Measurements from ENCODE around the gene ZSWIM1. TPM values are rescaled to one million over a fixed set of nuclear protein-coding genes. Genes with fewer than 3 reads are reported as not detected.
A peak's percentile ranks its signal among the peaks of the same experiment; 100 is the strongest.

Gene ZSWIM1
- total and polyA plus RNA-seq, 2 of the 4 experiments (the other 2 are of a cell fraction) = 4.2 to 10.0 TPM

DNA sequence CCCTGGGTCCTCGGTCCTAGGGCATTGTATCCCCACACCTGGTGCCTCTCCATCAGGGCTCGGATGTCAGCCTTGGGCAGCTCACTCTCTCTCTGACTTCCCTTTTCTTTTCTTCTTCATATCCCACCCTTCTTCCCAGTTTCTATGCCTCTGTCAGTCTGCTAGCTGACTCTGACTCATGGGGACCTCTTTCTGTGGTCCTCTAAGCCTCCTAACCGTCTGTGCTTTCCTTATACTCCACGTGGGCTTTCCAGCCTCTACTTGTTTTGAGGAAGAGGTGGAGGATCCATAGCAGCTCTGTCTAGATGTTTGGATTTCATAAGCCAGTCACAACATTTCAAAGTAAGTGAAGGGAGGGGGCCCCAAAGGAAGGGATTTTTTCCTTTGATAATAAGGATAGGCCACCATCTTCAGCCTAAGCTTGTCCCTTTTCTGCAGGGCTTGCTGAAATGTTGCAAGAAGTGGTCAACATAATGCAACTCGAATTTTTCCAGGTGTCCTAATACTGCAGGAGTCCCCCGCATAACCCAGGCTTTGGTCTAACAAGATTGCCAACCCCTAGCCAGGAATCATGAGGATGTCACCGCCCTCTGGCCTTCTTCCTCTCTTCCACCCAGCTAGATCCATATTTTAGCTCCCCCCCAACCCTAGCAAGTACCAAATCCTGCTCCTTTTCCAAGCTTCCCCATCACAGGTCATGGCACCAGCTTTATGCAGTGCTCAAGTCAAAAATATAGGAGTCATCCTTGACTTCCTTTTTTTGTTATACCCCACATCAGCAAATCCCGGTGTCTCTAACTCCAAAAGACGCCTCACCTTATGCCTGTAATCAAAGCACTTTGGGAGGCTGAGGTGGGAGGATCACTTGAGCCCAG is 39.7 kb downstream of the ZSWIM1 start:
- dilution Hi-C loops (cut with HindIII; ENCODE audit: low sequenced_read_pairs, unreplicated experiment) = no loop called here
- Histone ChIP-seq H3K18ac (ENCODE audit: low read depth, low read length) (peak overlapping the region; percentile 80), H4K91ac (ENCODE audit: insufficient read depth, low read depth, low read length) (peak overlapping the region; percentile 62), H2BK5ac (ENCODE audit: low read depth, low read length, poor library complexity, severe bottlenecking) (peak overlapping the region; percentile 78), H3K36me3 (ENCODE audit: control insufficient read depth, insufficient read depth, low read length) (no peaks in the 10 kb centered on the region), H3K4me1 (ENCODE audit: control insufficient read depth, insufficient read depth, low read length) (peaks cover 30% of the 10 kb centered on the region), H3K27ac (ENCODE audit: insufficient read depth, low read length) (peak overlapping the region; percentile 85; the same call in 1 of the 2 replicates), H3K9ac (ENCODE audit: low read depth, low read length) (peak overlapping the region; percentile 55; the same call in 1 of the 2 replicates), H2BK120ac (ENCODE audit: low read depth, low read length) (peak overlapping the region; percentile 71), H4K8ac (ENCODE audit: low read depth in 2 of 2, low read length in 2 of 2) (peak overlapping the region; percentile 62 to 71), H3K4me3 (ENCODE audit: insufficient read depth, low read depth, low read length) (no peak overlapping the region), H2BK20ac (ENCODE audit: low read depth, low read length) (peak overlapping the region; percentile 76), H3K4ac (ENCODE audit: low read depth, low read length) (peak overlapping the region; percentile 73), H3K14ac (replicated peaks; ENCODE audit: low read depth, low read length) (peak overlapping the region; percentile 58; the same call in 1 of the 2 replicates), H2BK15ac (ENCODE audit: low read depth, low read length) (peak overlapping the region; percentile 85; the same call in 1 of the 3 replicates), H4K5ac (ENCODE audit: low read depth, low read length) (peak overlapping the region; percentile 98), H3K56ac (ENCODE audit: extremely low read depth, insufficient read depth, low read length) (no peak overlapping the region), H3K4me2 (ENCODE audit: low read depth, low read length) (peak overlapping the region; percentile 53), H3K79me1 (ENCODE audit: low read depth in 1 of 2, low read length in 2 of 2) (no peaks in the 10 kb centered on the region), H2AK9ac (replicated peaks; ENCODE audit: low read depth, low read length, poor library complexity) (peak overlapping the region; percentile 80), H2AFZ (replicated peaks; ENCODE audit: low read length, poor library complexity) (peak overlapping the region; percentile 81), H3K9me3 (ENCODE audit: control insufficient read depth, insufficient read depth, low read length) (no peaks in the 10 kb centered on the region), H3K9me1 (ENCODE audit: insufficient read depth, low read length) (no peaks in the 10 kb centered on the region; the same call in 1 of the 2 replicates), H3K27me3 (ENCODE audit: control insufficient read depth, insufficient read depth, low read length) (no peaks in the 10 kb centered on the region), H3K23ac (ENCODE audit: low read depth, low read length) (peak overlapping the region; percentile 49; the same call in 1 of the 2 replicates), H4K20me1 (ENCODE audit: insufficient read depth, low read length) (no peaks in the 10 kb centered on the region), H2AK5ac (ENCODE audit: low read depth, low read length) (peak overlapping the region; percentile 95)
- ATAC-seq (ENCODE audit: low read depth) (no peak), DNase-seq (peak; percentile 50)
- in situ Hi-C loops (cut with MboI; ENCODE audit: low sequenced_read_pairs) = loop anchor here (25.0 kb wide), 1 partner anchor 583 kb away; the partner anchor contains the start of gene SDC4
- CTCF ChIA-PET = interaction anchor here (0.6 kb wide), 1 partner anchor 942 kb away, joined by 5 read pairs; no protein-coding TSS in a partner anchor
- TF ChIP-seq MXI1 (IDR thresholded peaks at IDR 0.05; ENCODE audit: borderline replicate concordance, low read depth, low read length) = no peak
- TF ChIP-seq, protein P1, sequence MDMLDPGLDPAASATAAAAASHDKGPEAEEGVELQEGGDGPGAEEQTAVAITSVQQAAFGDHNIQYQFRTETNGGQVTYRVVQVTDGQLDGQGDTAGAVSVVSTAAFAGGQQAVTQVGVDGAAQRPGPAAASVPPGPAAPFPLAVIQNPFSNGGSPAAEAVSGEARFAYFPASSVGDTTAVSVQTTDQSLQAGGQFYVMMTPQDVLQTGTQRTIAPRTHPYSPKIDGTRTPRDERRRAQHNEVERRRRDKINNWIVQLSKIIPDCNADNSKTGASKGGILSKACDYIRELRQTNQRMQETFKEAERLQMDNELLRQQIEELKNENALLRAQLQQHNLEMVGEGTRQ (IDR thresholded peaks at IDR 0.05; ENCODE audit: low read depth, low read length) = peak; percentile 26; the same call in 1 of the 2 replicates
- TF ChIP-seq MAZ (IDR thresholded peaks at IDR 0.05; ENCODE audit: borderline replicate concordance, low read depth, low read length) = no peak
- no peak for TF ChIP-seq CEBPB (IDR thresholded peaks at IDR 0.05; ENCODE audit: low read depth, low read length)
- WGBS, 2 experiments (ENCODE audit: extremely low coverage in 2 of 2, insufficient read length in 1 of 2) = 94% methylated on average over 2 of the region's 9 CpGs; no CpG with 5 or more reads in 1 of the 2 experiments
- intact Hi-C loops (cut with micrococcal nuclease) = no loop called here
- POLR2A ChIA-PET (ENCODE audit: unreplicated experiment) = interaction anchor here (0.7 kb wide), 1 partner anchor 14 kb away, joined by 3 read pairs; no protein-coding TSS in a partner anchor
- no TSS peak for BruUV-seq (replicated peaks)
